Hypothalamus (tissue), 51 donors: ENCODE data around the gene NETO1.

Source experiments
- DNase-seq, 51 donors: peaks; one replicate each; lab custom pipeline; 2025; lab: John Stamatoyannopoulos, UW

Gene NETO1

GRCh38 chr18:72738136-72738535 is 129.7 kb downstream of the NETO1 start:
- no peak for DNase-seq

- no peak for DNase-seq
These were observed 140.0 kb downstream of the NETO1 start for GRCh38 chr18:72727776-72728175.

GRCh38 chr18:72727038-72727655 is 140.6 kb downstream of the NETO1 start:
- DNase-seq = no peak

- DNase-seq = no peak
These were observed 141.6 kb downstream of the NETO1 start for GRCh38 chr18:72726201-72726600.

- no peak for DNase-seq
These were observed 146.5 kb downstream of the NETO1 start for GRCh38 chr18:72721330-72721729.

- DNase-seq = no peak
These were observed 147.7 kb downstream of the NETO1 start for GRCh38 chr18:72720116-72720515.

GRCh38 chr18:72704202-72704601 is 163.6 kb downstream of the NETO1 start:
- DNase-seq = no peak

- DNase-seq = peak in 1 of 51 donors; percentile 12
These were observed 166.7 kb downstream of the NETO1 start for GRCh38 chr18:72700961-72701710.

- no peak for DNase-seq
These were observed 170.1 kb downstream of the NETO1 start for GRCh38 chr18:72697706-72698105.

GRCh38 chr18:72692595-72692994 is 175.2 kb downstream of the NETO1 start:
- no peak for DNase-seq
